ENCODE results near the gene ROBO2.

Gene ROBO2

DNA sequence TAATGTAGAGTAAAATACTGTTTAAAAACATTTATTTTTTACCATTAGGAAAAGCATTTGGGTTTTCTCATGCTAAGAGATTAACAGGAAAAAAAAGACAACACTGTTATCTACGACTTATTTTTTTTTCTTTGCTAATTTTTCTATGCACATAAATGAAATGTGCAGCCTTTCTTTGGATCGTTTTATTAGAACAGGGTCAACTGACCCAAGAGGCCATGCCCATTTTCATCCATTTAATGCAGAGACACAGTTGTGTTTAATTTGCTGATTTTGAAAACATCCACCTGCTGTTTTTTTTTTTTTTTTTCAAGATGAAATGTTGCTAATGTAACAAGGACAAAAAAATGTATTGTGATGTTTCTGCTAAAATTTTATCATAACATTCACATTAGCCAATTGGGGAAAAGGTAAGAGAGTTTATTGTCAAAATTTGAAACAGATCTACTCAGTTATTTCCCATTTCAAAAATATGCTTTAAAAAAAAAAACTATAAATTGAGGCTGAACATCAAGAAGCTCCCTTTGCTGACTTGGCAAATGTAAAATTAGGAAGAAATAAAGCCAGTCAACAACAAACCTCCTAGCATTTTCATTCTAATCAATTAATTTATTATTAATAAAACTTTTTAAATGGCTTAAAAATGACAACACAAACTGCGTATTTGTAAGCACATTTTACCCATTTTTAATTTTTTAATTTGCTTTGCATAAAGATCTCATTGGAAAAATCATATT, 485.2 kb downstream of the ROBO2 start:
- DNase-seq, result no peak

DNA sequence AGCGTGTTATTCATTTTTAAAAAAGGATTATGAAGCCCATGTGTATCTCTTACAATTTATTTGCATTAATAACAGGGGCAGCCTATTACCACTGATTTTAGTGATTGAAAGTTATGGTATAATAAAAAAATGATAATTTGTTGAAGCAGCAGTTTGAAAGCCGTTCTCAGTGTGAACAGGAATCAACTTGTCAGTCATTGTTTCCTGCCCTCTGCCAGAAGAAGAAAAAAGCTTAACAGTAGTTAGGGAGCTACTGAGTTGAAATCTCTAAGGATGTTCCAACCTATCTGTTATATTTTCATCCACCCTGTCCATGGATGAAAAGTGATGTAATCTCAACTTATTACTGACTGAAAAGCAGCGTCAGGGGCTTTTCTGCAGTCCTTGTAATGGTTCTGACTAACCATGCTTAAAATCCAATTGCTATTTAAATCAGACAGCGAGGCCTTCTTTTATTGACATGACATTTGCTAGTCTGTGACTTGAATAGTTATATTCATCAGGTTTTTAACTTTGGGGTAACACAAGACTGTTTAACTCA, 486.7 kb downstream of the ROBO2 start:
- no peak for DNase-seq

DNA sequence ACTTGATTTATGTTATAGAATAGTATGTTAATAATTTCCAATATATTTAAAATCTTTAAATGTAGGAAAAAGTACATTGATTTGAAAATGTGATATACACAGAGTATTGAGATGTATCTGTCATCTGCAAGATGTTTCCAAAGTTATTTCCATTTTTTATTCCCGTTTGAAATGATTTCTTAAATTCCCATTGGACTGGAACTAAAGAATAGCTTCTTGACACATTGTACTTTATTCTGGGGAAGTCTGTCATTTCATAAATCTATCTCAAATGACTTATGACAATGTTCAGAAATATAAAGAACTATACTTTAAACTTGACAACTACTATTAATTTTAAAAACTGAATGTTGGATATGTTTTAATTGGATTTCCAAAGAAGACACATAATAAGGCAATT, 489.6 kb downstream of the ROBO2 start:
- DNase-seq, result no peak

DNA sequence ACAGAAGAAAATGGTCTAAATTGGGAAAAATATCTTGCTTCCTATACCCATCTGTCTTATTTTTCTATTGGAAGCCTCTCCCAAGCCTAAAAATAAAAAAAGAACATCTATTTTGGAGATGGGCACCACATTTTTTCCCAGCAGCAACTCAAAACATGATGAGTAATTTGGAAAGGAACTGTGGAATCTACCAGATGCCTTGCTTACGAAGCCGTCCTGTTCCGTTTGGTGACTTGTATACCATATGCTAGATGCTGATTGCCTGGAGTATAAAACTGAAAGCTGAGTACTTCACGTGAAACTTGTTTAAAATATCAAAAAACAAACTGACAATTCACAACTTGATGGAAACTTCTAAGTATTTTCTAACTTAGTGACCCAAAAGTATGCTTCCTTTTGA, 491.0 kb downstream of the ROBO2 start:
- DNase-seq, result no peak

DNA sequence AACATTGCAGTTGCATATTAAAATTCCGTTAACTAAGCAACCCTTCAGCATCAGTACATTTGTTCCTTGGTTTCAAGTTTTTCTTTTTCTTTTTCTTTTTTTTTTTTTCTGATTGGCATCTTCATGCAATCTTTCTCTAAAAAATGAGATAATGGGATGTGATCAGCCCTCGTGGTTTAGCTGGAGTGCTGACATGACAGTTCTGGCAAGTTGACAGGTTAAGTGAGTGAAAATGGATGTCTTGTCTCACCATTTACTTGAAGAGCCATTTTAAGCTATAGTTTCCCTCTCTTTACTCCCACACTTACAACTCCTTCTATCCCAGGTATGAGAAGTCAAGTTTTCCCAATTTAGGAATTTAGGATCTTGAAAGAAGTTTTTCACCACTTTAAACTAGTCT, 495.2 kb downstream of the ROBO2 start:
- DNase-seq, result no peak

DNA sequence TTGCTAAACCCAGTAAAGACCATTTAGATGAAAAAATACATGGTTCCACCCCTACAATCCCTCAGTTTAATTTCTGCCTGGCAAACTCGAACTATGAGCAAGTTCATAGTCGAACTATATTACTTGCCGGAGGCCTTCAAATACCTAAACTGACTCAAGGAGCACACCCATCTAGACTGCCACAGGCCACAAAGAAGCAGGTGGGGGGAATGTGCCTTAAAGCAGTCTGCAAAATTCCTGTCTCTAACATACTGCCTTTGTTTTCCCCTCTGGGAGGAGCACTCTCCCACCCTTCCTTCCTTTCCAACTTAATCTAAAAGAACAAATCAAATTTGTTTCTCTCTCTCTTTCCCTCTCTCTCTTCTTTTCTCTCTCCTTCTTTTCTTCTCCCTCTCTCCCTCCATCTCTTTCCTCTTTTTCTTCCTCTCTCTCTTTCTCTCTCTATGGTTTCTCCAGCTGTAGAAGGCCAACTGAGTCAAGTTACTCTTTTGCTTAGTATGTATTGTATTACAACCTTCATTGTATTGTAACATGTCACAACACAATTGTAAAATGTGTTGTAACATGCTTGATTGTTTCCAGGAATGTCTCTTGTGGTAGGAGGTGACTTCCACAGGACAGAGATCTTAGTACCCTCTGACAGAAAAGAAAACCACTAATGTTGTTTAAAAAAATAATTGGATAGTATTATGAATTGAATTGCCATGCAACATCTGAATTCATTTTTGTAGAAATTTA, 496.3 kb downstream of the ROBO2 start:
- DNase-seq, result no peak

DNA sequence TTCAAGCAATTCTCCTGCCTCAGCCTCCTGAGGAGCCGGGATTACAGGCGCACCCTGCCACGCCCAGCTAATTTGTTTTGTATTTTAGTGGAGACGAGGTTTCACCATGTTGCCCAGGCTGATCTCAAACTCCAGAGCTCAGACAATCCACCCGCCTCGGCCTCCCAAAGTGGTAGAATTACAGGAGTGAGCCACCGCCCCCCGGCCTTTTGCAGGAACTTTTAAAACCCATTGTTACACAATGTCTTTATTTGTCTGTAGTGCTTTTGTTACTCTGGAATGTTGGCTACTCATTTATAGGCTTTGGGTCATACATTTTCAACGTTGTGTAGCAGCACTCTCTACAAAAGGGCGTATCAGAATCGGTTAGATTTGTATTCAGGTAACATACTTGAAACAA, 499.1 kb downstream of the ROBO2 start:
- no peak for DNase-seq

DNA sequence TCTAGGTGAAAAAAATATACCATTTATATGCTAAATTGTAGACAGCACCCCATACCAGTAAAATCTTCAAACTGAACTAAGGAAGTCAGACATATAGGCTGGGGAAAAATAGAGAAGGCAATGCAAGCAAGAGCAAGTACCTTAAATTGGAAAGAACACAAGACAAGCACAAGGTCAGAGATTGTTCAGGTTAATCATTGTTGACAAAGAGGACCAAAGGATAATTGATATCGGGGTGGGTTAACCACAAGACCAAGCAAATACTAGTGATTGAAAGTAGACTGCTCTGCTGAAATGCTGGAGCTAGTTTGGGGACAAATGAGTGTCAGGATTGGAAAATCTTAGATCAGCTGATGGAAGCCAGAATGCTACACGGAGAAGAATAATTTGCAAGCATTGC, 499.8 kb downstream of the ROBO2 start:
- DNase-seq, result no peak

DNA sequence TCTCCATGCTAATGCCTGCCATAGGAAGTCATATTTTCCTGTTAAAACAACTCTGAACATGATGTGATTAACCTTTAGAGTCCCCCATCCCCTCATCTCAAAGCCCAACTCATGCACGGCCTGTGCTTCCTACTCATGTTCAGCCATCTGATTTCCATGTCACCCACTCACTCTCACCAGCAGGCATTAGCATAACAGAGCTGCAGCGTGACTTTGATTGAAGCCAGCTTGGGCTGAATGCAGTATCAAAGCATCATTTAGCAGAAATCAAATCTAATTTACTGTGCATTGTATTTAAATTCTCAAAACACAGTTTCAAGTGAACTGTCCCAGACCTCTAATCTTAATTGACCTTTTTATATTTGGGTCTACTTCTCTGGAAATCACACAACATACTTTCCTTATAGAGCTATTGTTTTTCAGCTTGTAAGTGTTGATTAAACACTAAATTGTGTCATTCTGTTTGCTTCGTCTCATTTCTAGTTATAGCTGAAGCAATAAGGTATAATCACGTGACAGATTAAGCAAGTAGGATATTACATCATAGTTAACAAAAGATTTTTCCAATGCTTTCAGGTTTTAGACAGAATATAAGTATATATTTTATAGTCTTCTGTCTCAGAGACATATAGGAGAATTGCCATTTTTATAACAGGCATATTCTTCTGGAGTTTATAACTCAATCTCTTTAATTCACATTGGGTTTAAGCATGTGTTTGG, 501.5 kb downstream of the ROBO2 start:
- no peak for DNase-seq

DNA sequence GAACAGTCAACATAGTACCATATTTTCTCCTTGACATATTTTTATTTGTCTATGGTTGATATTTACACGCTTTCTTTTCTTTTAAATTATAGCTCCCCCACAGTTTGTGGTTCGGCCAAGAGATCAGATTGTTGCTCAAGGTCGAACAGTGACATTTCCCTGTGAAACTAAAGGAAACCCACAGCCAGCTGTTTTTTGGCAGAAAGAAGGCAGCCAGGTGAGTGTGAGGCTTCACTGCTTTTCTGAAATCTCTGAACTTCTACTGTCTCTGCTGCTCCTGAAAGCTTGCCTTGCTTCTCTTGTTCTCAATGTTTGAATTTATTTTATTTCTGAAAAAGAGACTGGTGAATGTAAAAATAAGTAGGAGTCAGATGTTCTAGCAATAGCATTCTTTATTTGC, 506.3 kb downstream of the ROBO2 start:
- DNase-seq, result no peak

DNA sequence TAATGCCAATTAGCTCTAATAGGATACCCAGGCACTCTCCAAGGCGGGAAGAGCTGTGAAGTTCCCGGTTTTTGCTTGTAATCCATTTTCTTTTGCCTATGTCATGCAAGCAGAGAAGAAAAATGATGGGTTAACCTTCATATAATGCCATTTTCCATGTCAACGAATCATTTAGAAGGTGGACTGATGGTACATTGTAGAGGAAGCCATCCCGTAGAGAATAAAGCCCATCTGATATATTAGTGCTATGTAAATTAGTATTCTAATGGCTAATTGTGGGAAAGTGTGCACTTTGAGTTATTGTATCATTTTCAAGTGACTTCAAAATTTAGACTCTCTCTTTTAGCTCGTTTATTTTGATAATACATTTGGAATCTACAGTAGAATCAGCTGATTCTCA, 509.1 kb downstream of the ROBO2 start:
- no peak for DNase-seq

DNA sequence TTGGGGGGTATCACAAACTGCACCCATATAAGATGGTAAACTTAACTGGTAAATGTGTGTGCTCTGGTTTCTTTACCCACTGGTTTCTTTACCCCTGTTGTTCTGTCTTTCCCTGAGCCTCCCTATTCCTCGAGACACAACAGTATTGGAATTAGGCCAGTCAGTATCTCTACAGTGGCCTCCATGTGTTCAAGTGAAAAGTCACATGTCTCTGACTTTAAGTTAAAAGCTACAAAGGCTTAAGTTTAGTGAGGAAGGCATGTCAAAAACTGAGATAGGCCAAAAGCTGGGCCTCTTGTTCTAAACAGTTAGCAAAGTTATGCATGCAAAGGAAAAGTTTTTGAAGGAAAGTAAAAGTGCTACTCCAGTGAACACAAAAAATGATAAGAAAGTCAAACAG, 513.3 kb downstream of the ROBO2 start:
- DNase-seq, result no peak

DNA sequence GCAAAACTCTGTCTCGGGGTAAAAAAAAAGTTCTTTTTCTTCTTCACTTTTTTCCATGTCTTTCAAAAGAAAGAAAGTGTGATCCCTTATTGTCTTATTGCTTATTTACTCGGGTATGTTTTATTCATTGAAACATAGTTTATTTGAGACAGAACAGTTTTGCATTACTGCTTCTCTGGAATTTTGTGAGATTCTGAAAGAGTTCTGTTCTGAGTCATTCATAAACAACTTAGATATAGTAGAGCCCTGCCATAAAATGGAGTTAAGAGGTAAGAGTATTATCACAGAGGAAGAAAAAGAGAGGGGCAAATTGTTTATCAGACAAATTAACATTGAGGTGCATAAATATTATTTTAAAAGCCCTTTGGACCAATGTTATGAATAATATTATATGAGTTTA, 522.2 kb downstream of the ROBO2 start:
- no peak for DNase-seq

DNA sequence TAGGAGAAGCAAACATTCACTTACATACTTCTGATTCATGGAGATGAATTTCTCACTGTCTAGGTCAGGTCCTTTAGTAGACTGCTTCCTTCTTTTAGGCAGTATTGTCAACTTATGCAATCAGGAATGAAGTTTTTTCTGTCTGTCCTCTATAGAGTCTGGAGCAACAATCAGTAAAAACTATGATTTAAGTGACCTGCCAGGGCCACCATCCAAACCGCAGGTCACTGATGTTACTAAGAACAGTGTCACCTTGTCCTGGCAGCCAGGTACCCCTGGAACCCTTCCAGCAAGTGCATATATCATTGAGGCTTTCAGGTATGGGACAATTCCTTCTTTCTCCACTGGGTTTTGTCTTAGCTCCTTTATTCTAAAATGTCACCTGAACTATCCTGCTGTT, 523.1 kb downstream of the ROBO2 start:
- no peak for DNase-seq

DNA sequence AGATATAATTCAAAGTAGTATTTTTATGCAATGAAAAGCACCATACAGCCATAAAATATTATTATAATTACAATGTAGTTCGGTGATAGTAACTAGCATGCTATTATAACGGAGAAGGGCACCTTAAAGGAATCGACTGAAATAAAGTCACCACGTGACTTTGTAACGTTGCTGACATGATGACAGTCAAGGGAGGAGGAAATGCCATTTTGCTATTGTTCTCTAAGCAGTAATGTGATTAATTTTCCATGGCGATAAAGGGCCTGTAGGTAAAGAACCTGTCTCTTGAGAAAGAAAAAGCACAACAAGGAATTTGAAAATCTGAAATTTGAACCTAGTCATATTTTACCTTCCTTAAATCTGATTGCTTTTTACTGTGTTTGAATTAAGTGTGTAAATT, 526.2 kb downstream of the ROBO2 start:
- no peak for DNase-seq

DNA sequence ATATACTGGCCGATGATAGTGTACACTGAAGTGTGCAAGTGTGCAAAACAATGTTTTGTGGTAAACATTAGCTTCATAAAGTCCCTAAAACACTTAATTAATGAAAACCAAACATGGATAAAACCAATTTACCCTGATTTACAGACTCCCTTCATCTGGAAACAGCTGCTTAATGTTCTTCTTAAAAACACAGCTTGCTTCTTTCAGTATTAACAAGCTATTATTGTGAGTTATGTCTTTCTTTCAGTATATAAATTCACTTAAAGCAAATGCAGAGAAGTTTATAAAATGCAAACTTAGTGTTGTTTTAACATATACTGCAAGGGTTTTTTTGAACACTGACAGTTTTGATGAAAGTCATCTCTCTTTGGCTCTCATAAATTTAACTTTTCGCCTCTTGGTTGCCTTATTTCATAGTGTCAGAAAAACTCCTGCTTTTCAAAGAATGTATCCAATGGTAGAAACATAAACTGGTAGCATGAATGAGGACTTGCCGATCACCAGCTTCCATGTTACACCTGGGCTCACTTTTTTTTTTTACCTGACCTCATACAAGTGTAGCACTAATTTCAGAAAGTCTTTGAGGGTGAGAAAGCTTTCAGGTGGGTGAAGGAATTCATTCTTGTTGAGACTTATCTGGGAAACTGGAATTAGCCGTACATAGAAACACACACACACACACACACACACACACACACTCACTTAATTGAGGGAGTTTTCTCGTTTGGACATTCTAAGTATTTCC, 532.2 kb downstream of the ROBO2 start:
- no peak for DNase-seq

DNA sequence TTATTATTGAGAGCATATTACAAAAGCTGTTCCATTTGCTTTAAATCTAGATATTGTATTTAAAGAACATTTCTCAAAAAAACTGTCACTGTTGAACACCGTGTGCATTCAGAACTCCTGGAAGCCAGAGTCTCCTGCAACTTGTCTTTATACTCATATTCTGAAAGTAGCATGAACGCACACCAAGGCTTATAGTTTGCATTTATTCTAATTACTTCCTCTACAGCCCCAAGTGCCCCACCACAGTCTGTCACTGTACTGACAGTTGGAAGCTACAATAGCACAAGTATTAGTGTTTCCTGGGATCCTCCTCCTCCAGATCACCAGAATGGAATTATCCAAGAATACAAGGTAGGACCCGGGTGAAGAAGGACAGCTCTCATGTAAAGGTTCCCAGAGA, 537.4 kb downstream of the ROBO2 start:
- no peak for DNase-seq

DNA sequence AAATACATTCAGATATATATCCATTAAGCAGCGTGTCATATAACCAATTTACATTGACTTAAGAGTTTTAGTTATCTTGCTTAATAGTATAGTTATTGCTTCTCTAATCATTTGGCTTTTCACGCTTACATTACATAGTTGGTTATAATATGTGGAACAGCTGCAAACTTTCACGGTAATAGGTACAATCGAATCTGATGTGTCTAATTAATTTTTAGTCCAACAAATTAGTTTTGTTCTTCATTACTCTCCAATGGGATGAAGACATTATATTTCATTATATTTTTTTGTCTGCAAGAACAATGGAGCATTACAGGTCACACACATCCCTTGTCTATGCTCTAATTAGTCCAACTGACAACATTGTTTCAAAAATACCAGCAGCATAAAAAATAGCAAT, 546.3 kb downstream of the ROBO2 start:
- DNase-seq, result no peak

DNA sequence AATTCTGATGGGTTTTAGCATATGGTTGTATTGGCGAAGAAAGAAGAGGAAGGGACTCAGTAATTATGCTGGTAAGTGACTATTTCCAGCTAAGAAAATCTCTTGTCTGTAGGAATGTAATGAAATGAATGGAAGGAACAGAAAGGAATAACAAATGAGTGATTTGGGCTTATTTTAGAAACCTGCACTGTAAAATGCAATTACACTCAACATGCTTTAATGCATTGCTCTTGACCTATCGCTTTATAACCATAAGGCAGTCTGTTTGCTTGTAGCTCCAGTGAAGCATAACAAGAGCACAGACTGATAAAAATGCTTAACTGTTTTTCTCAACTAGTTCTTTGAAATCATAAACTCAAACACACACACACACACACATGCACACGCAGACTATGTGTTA, 549.0 kb downstream of the ROBO2 start:
- DNase-seq, result no peak

DNA sequence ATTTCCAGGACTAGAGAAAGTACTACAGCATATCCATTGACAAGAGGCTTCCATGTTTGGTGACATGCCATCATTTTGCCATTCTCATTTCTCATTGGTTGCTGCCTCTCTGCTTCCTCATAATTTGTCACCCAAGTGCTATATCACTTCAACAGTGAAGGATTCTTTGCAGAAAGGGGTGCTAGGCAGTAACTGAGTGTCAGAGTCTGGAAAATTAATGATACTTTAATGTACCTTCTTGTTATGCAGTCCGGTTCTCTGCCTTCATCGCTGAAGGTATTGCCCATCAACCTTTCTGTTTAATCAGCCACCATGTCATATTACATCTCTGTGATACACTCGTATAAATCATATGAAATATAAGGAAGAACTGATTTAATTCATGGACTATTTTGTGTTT, 550.3 kb downstream of the ROBO2 start:
- DNase-seq, result no peak

DNA sequence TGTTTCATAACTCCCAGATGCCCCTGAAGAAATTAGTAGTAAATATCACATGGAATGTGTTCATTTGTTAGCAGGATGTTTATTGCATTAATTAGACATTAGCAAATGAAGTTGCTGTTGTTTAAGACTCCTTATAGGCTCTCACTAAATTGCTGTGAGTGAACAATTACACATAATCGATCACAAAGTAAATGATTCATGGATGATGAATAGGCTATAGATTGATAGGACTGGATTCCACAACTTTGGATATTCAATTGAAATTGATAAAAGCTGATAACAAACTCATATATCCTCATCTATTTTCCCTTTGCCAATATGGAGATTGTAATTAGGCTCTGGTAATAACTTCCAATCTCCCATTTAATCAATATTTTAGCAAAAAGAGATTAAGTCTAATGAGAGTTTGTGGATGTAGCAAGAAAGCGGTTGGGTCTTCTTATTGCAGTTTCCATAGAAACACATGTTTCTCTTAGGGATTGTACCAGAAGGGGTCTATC, 555.5 kb downstream of the ROBO2 start:
- no peak for DNase-seq

DNA sequence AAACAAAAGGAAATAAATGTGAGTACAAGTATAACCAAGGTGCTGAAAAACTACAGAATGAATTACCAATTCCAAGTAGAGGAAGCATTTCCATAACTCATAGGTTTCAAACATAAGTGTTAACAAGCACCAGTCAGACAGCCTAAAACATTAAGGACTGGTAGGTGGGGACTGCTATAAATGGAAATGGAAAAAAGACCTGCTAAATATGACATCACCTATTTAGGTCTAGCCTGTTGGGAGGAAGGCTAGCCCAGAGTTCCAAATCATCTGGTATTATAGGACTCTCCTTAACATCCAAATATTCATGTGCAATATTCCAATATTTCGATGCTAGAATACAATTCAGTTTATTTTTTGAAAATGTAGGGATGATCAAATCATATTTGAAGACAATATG, 560.0 kb downstream of the ROBO2 start:
- no peak for DNase-seq

DNA sequence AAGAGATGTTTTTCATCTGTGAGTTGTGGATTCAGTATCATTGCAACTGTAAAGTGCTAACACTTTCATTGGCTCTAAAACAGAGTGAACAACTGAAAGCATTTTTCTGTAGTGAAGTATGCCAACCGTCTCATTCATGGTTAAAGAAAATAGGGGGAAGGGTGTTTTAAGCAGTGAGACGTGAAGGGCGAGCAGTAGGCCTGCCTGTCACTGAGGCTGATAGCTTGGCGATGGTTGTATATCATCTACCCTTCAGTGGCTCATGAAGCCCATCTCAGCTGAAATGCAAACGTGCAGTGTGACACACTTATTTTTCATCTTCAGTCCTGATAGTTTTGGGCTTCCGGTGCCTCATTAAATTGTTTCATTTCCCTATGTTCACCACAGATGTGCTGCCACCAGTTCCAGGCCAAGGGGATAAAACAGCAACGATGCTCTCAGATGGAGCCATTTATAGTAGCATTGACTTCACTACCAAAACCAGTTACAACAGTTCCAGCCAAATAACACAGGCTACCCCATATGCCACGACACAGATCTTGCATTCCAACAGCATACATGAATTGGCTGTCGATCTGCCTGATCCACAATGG, 562.0 kb downstream of the ROBO2 start:
- no peak for DNase-seq

All from GF-D8 (cell line).